Measurements from ENCODE around the gene MAPKBP1.
A peak's percentile ranks its signal among the peaks of the same experiment; 100 is the strongest.

MAPKBP1 gene

DNA sequence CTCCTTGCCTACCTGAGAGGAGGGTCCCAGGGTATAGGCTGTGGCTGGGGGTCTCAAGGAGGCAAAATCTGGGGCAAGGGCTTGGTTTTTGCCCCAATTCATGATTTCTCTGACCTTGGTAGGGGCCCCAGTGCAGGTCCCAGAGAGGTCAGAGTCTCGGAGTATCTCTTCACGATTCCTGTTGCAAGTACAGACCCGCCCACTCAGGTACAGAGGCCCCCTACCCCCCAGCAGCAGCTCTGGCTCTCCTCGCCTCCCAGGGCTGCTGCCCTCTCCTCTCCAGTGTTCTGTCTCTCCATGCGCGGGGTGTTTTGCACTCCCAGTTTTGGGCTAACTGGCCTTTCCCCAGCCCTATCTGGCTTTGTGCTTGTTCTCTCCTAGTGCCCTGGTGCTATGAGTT lies 48.2 kb downstream of the MAPKBP1 start:
- H3K4me3 ChIP-seq (ENCODE audit: insufficient read length, low read depth): no peak overlapping the region
- no peak for DNase-seq (ENCODE audit: low read depth, low spot score)
- peaks cover 75% of the 10 kb centered on the region for H3K36me3 ChIP-seq (ENCODE audit: insufficient read depth, insufficient read length, low read length)
- no peaks in the 10 kb centered on the region for H3K4me1 ChIP-seq (ENCODE audit: insufficient read depth, insufficient read length)
- TF ChIP-seq SUZ12 (IDR thresholded peaks at IDR 0.05; ENCODE audit: extremely low read depth, insufficient read depth, insufficient read length): no peak
- no peak for TF ChIP-seq YY1 (IDR thresholded peaks at IDR 0.05; ENCODE audit: insufficient read depth, insufficient read length)
- TF ChIP-seq ZNF274 (IDR thresholded peaks at IDR 0.05; ENCODE audit: low read depth, low read length): no peak
- H3K9me3 ChIP-seq (ENCODE audit: insufficient read depth, low read length): no peaks in the 10 kb centered on the region
- no peaks in the 10 kb centered on the region for H3K27me3 ChIP-seq (ENCODE audit: insufficient read depth, insufficient read length)
- no peak overlapping the region for H3K9ac ChIP-seq (ENCODE audit: insufficient read length, low read depth)

DNA sequence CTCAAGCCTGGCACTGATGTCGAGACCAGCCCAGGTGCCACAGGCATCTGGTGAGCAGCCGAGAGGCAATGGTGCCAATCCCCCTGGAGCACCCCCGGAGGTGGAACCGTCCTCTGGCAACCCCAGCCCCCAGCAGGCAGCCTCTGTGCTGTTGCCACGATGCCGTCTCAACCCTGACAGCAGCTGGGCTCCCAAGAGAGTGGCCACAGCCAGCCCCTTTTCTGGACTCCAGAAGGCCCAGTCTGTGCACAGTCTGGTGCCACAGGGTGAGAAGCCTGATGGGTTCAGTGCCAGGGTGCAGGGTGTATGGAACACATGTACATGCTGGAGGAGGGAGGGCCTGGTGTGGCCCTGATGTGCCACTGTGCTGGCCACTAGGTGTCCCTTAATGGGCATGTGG lies 48.7 kb downstream of the MAPKBP1 start:
- H3K4me3 ChIP-seq (ENCODE audit: insufficient read length, low read depth): no peak overlapping the region
- H3K4me1 ChIP-seq (ENCODE audit: insufficient read depth, insufficient read length): no peaks in the 10 kb centered on the region
- H3K36me3 ChIP-seq (ENCODE audit: insufficient read depth, insufficient read length, low read length): peaks cover 70% of the 10 kb centered on the region
- no peaks in the 10 kb centered on the region for H3K9me3 ChIP-seq (ENCODE audit: insufficient read depth, low read length)
- TF ChIP-seq SUZ12 (IDR thresholded peaks at IDR 0.05; ENCODE audit: extremely low read depth, insufficient read depth, insufficient read length) (no peak), ZNF274 (IDR thresholded peaks at IDR 0.05; ENCODE audit: low read depth, low read length) (no peak), YY1 (IDR thresholded peaks at IDR 0.05; ENCODE audit: insufficient read depth, insufficient read length) (no peak)
- no peaks in the 10 kb centered on the region for H3K27me3 ChIP-seq (ENCODE audit: insufficient read depth, insufficient read length)
- no peak overlapping the region for H3K9ac ChIP-seq (ENCODE audit: insufficient read length, low read depth)
- DNase-seq (ENCODE audit: low read depth, low spot score): no peak

DNA sequence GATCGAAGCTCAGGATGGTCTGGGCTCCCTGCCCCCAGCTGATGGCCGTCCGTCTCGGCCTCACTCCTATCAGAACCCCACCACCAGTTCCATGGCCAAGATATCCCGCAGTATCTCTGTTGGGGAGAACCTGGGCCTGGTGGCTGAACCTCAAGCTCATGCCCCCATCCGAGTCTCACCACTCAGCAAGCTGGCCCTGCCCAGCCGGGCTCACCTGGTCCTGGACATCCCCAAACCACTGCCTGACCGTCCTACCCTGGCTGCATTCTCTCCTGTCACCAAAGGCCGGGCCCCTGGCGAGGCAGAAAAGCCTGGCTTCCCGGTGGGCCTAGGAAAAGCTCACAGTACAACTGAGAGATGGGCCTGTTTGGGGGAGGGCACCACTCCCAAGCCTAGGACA lies 49.2 kb downstream of the MAPKBP1 start:
- Histone ChIP-seq H3K36me3 (ENCODE audit: insufficient read depth, insufficient read length, low read length) (peaks cover 65% of the 10 kb centered on the region), H3K27me3 (ENCODE audit: insufficient read depth, insufficient read length) (no peaks in the 10 kb centered on the region), H3K4me1 (ENCODE audit: insufficient read depth, insufficient read length) (no peaks in the 10 kb centered on the region), H3K4me3 (ENCODE audit: insufficient read length, low read depth) (no peak overlapping the region), H3K9me3 (ENCODE audit: insufficient read depth, low read length) (no peaks in the 10 kb centered on the region), H3K9ac (ENCODE audit: insufficient read length, low read depth) (no peak overlapping the region)
- no peak for TF ChIP-seq ZNF274 (IDR thresholded peaks at IDR 0.05; ENCODE audit: low read depth, low read length)
- no peak for TF ChIP-seq SUZ12 (IDR thresholded peaks at IDR 0.05; ENCODE audit: extremely low read depth, insufficient read depth, insufficient read length)
- no peak for TF ChIP-seq YY1 (IDR thresholded peaks at IDR 0.05; ENCODE audit: insufficient read depth, insufficient read length)
- no peak for DNase-seq (ENCODE audit: low read depth, low spot score)

DNA sequence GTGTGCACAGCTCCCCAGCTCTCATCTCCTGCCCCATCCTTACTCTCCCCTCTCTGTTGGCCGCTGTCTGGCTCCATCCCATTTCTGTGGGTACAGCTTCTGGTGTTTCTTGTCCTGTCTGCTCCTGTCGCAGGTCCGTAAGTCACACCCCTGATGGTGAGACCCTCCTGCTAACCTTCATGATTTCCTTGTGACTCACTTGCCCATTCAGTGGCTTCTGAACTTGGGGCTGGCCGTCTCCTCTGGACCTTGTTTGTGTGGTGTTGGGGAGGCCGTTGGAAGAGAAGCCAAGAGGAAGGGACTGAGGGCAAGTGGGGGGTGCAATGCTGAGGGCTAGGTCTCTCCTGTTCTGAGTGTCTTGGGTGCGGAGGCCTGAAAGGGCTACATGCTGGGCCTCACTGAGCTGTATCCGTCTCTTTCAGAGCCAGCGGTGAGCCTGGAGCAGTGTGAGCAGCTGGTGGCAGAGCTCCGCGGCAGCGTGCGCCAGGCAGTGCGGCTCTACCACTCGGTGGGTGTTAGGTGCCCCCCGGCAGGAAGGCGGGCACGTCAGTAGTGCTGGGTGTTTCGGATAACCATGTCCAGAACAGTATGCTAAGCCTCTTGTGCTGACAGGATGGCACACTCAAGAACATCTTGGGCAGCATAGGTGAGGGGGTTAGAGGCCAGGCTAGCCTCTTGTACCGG lies 49.9 kb downstream of the MAPKBP1 start:
- no peak for DNase-seq (ENCODE audit: low read depth, low spot score)
- TF ChIP-seq YY1 (IDR thresholded peaks at IDR 0.05; ENCODE audit: insufficient read depth, insufficient read length): no peak
- no peak for TF ChIP-seq SUZ12 (IDR thresholded peaks at IDR 0.05; ENCODE audit: extremely low read depth, insufficient read depth, insufficient read length)
- TF ChIP-seq ZNF274 (IDR thresholded peaks at IDR 0.05; ENCODE audit: low read depth, low read length): no peak
- H3K4me1 ChIP-seq (ENCODE audit: insufficient read depth, insufficient read length): no peaks in the 10 kb centered on the region
- H3K9me3 ChIP-seq (ENCODE audit: insufficient read depth, low read length): no peaks in the 10 kb centered on the region
- H3K4me3 ChIP-seq (ENCODE audit: insufficient read length, low read depth): no peak overlapping the region
- no peaks in the 10 kb centered on the region for H3K27me3 ChIP-seq (ENCODE audit: insufficient read depth, insufficient read length)
- H3K9ac ChIP-seq (ENCODE audit: insufficient read length, low read depth): no peak overlapping the region
- peaks cover 58% of the 10 kb centered on the region for H3K36me3 ChIP-seq (ENCODE audit: insufficient read depth, insufficient read length, low read length)

DNA sequence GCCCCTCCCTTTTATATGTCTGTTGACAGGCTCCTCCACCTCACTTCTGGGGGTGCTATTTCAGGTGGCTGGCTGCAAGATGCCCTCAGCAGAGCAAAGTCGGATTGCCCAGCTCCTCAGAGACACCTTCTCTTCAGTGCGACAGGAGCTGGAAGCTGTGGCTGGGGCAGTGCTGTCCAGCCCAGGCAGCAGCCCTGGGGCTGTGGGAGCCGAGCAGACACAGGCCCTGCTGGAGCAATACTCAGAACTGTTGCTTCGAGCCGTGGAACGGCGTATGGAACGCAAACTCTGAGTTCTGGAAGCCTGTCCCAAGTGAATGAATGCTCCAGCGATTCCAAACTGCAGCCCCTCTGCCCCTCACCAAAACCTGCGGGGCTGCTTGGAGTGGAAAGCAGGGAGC lies 50.9 kb downstream of the MAPKBP1 start:
- no peak for DNase-seq (ENCODE audit: low read depth, low spot score)
- H3K36me3 ChIP-seq (ENCODE audit: insufficient read depth, insufficient read length, low read length): peaks cover 55% of the 10 kb centered on the region
- no peak overlapping the region for H3K4me3 ChIP-seq (ENCODE audit: insufficient read length, low read depth)
- TF ChIP-seq SUZ12 (IDR thresholded peaks at IDR 0.05; ENCODE audit: extremely low read depth, insufficient read depth, insufficient read length) (no peak), YY1 (IDR thresholded peaks at IDR 0.05; ENCODE audit: insufficient read depth, insufficient read length) (no peak), ZNF274 (IDR thresholded peaks at IDR 0.05; ENCODE audit: low read depth, low read length) (no peak)
- no peaks in the 10 kb centered on the region for H3K9me3 ChIP-seq (ENCODE audit: insufficient read depth, low read length)
- H3K9ac ChIP-seq (ENCODE audit: insufficient read length, low read depth): no peak overlapping the region
- H3K4me1 ChIP-seq (ENCODE audit: insufficient read depth, insufficient read length): no peaks in the 10 kb centered on the region
- no peaks in the 10 kb centered on the region for H3K27me3 ChIP-seq (ENCODE audit: insufficient read depth, insufficient read length)

DNA sequence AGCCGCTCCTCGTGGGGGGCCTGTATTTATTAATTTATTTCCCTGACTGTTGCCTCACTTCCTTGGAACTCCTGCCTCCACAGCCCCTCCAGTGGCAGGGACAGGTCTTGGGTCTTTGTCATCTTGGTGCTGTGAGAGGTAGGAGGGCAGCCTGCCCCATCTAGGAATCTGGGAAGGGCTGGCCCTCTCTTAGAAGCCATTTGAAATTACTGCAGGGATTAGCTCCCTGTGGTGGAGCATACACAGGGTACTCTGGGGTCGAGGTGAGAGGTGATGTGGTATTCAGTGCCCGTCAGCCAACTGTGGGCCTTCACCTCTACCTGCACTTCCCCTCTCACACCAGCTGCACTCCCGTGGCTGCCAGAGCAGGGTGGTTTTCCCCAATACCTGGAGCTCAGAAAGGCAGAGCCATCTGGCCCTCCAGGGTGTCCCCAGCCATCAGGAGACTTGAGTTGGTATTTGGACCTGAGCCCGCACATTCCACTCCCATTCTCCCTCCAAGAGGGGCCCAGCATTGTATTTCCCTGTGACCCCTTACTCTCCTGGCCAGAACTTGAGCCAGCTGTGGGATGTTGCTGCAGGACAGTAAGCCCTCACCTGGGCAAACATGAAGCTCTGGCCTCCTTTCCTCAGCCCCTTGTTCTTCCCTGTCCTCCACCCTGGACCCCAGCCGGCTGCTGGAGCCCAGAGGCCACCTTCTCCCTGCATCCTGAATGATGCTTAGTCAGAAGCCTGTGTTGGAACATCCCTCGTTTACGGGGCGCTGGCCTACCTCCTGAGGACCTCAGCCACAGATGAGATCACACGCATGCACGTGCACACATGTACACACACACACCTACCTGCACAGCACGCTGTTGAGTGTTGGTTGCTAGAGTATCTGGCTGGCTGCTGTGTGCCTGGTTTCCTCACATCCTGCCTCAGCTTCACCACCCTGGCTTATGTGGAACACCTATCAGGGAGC lies 51.6 kb downstream of the MAPKBP1 start:
- no peaks in the 10 kb centered on the region for H3K27me3 ChIP-seq (ENCODE audit: insufficient read depth, insufficient read length)
- no peaks in the 10 kb centered on the region for H3K9me3 ChIP-seq (ENCODE audit: insufficient read depth, low read length)
- H3K36me3 ChIP-seq (ENCODE audit: insufficient read depth, insufficient read length, low read length): peaks cover 56% of the 10 kb centered on the region
- no peak overlapping the region for H3K4me3 ChIP-seq (ENCODE audit: insufficient read length, low read depth)
- no peak overlapping the region for H3K9ac ChIP-seq (ENCODE audit: insufficient read length, low read depth)
- TF ChIP-seq YY1 (IDR thresholded peaks at IDR 0.05; ENCODE audit: insufficient read depth, insufficient read length) (no peak), SUZ12 (IDR thresholded peaks at IDR 0.05; ENCODE audit: extremely low read depth, insufficient read depth, insufficient read length) (no peak), ZNF274 (IDR thresholded peaks at IDR 0.05; ENCODE audit: low read depth, low read length) (no peak)
- DNase-seq (ENCODE audit: low read depth, low spot score): no peak
- H3K4me1 ChIP-seq (ENCODE audit: insufficient read depth, insufficient read length): no peaks in the 10 kb centered on the region

DNA sequence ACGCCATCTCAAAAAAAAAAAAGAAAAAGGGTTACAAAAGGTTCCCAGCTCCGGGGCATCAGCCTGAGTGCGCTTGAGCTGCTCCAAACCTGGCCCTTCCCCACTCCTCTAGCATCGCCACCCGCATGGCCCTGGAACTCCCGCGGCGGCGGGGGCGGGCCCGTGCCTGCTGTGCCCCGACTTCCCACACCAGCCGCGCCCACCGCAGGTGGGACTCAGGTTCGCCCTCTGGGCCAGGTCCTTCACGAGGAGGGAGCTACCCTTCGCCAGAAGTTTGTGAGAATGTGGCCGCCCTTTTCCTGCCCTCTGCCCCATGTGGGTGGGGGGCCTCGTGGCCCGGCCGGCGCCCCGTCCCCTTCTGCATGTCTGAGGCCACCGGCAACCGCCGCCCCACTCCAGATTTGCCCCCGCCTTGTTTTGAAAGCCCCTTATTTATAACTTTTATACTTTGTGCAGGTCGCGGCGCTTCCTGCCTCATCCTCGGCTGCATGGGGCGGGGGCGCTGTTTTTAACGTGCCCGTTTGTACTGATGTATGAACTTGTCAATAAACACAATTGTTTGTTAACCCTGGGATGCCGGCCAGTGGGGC lies 53.1 kb downstream of the MAPKBP1 start:
- no peak for DNase-seq (ENCODE audit: low read depth, low spot score)
- TF ChIP-seq YY1 (IDR thresholded peaks at IDR 0.05; ENCODE audit: insufficient read depth, insufficient read length) (no peak), ZNF274 (IDR thresholded peaks at IDR 0.05; ENCODE audit: low read depth, low read length) (no peak)
- H3K4me3 ChIP-seq (ENCODE audit: insufficient read length, low read depth): peak overlapping the region; percentile 32
- H3K36me3 ChIP-seq (ENCODE audit: insufficient read depth, insufficient read length, low read length): peaks cover 49% of the 10 kb centered on the region
- H3K4me1 ChIP-seq (ENCODE audit: insufficient read depth, insufficient read length): no peaks in the 10 kb centered on the region
- peak overlapping the region; percentile 61 for H3K9ac ChIP-seq (ENCODE audit: insufficient read length, low read depth)
- H3K27me3 ChIP-seq (ENCODE audit: insufficient read depth, insufficient read length): no peaks in the 10 kb centered on the region
- H3K9me3 ChIP-seq (ENCODE audit: insufficient read depth, low read length): no peaks in the 10 kb centered on the region

All from NT2/D1 (cell line).